Measurements from ENCODE around the gene SLC9C1. TPM values are rescaled to one million over a fixed set of nuclear protein-coding genes. Genes with fewer than 3 reads are reported as not detected.

The SLC9C1 gene
- total RNA-seq, 1 experiment from 2014 or later = not detected

GRCh38 chr3:112338727-112339056, 44.7 kb upstream of the SLC9C1 start:
- peaks cover under 1% of the 10 kb centered on the region for H3K9me3 Mint-ChIP-seq (ENCODE audit: low read depth, unreplicated experiment)
- H3K4me1 Mint-ChIP-seq (ENCODE audit: low read depth, unreplicated experiment) = no peaks in the 10 kb centered on the region

DNA sequence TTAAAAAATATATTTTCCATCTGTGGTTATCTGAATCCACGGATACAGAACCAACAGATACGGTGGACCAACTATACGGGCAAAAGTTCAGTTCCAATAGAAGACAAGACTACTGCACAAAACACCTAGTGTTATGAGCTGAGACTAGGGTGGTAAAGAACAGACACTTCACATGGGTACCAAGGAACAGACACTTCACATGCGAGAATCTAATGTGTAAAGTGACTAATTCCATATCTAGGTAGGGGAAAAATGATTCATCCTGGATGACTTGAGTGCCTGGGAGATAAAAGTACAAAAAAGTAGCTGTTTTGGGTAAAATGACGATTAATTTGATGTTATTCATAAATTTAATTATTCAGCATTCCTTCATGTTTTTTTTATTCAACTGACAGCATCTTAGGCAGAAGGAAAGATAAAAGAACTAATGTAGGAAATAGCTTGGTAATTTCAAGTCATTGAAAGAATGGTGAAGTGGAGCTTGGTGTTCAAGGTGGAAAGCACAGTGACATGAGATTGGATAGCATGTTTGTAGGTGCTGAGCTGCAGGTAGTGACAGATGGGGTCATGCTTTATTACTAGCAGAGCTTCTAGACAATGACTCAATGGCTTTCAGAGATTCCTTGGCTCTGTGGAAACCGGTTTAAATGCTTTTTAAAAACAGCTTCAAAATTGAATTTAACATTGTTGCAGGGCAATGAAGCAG, 44.2 kb upstream of the SLC9C1 start:
- peaks cover 14% of the 10 kb centered on the region for H3K27me3 Mint-ChIP-seq (ENCODE audit: unreplicated experiment)

More at GRCh38 chr3:112338727-112339056, 44.7 kb upstream of the SLC9C1 start:
- no peak overlapping the region for H3K4me3 Mint-ChIP-seq (ENCODE audit: low read depth, unreplicated experiment)
- H3K27ac Mint-ChIP-seq (ENCODE audit: unreplicated experiment) = no peak overlapping the region
- no TSS peak for BruUV-seq (replicated peaks)
- H3K36me3 Mint-ChIP-seq (ENCODE audit: insufficient read depth, unreplicated experiment) = no peaks in the 10 kb centered on the region
- peaks cover 14% of the 10 kb centered on the region for H3K27me3 Mint-ChIP-seq (ENCODE audit: unreplicated experiment)
- no peak for DNase-seq
- TF ChIP-seq, protein P1, sequence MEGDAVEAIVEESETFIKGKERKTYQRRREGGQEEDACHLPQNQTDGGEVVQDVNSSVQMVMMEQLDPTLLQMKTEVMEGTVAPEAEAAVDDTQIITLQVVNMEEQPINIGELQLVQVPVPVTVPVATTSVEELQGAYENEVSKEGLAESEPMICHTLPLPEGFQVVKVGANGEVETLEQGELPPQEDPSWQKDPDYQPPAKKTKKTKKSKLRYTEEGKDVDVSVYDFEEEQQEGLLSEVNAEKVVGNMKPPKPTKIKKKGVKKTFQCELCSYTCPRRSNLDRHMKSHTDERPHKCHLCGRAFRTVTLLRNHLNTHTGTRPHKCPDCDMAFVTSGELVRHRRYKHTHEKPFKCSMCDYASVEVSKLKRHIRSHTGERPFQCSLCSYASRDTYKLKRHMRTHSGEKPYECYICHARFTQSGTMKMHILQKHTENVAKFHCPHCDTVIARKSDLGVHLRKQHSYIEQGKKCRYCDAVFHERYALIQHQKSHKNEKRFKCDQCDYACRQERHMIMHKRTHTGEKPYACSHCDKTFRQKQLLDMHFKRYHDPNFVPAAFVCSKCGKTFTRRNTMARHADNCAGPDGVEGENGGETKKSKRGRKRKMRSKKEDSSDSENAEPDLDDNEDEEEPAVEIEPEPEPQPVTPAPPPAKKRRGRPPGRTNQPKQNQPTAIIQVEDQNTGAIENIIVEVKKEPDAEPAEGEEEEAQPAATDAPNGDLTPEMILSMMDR (IDR thresholded peaks at IDR 0.05; ENCODE audit: unreplicated experiment) = no peak
- CTCF ChIA-PET = no interaction called here
- intact Hi-C loops (cut with micrococcal nuclease; ENCODE audit: unreplicated experiment) = no loop called here

GRCh38 chr3:112335434-112335781, 41.4 kb upstream of the SLC9C1 start:
- DNase-seq = no peak
- H3K27ac Mint-ChIP-seq (ENCODE audit: unreplicated experiment) = no peak overlapping the region
- H3K27me3 Mint-ChIP-seq (ENCODE audit: unreplicated experiment) = peaks cover 14% of the 10 kb centered on the region
- H3K4me3 Mint-ChIP-seq (ENCODE audit: low read depth, unreplicated experiment) = no peak overlapping the region
- H3K36me3 Mint-ChIP-seq (ENCODE audit: insufficient read depth, unreplicated experiment) = no peaks in the 10 kb centered on the region
- no TSS peak for BruUV-seq (replicated peaks)
- H3K4me1 Mint-ChIP-seq (ENCODE audit: low read depth, unreplicated experiment) = no peaks in the 10 kb centered on the region
- TF ChIP-seq, protein P1 (IDR thresholded peaks at IDR 0.05; ENCODE audit: unreplicated experiment) = no peak
- CTCF ChIA-PET = no interaction called here
- intact Hi-C loops (cut with micrococcal nuclease; ENCODE audit: unreplicated experiment) = no loop called here
- no peaks in the 10 kb centered on the region for H3K9me3 Mint-ChIP-seq (ENCODE audit: low read depth, unreplicated experiment)

More for the DNA sequence above, 44.2 kb upstream of the SLC9C1 start:
- no TSS peak for BruUV-seq (replicated peaks)
- no peaks in the 10 kb centered on the region for H3K4me1 Mint-ChIP-seq (ENCODE audit: low read depth, unreplicated experiment)
- no peaks in the 10 kb centered on the region for H3K9me3 Mint-ChIP-seq (ENCODE audit: low read depth, unreplicated experiment)
- H3K4me3 Mint-ChIP-seq (ENCODE audit: low read depth, unreplicated experiment) = no peak overlapping the region
- CTCF ChIA-PET = no interaction called here
- H3K27ac Mint-ChIP-seq (ENCODE audit: unreplicated experiment) = no peak overlapping the region
- no peak for DNase-seq
- H3K36me3 Mint-ChIP-seq (ENCODE audit: insufficient read depth, unreplicated experiment) = no peaks in the 10 kb centered on the region
- intact Hi-C loops (cut with micrococcal nuclease; ENCODE audit: unreplicated experiment) = no loop called here
- TF ChIP-seq, protein P1 (IDR thresholded peaks at IDR 0.05; ENCODE audit: unreplicated experiment) = no peak

DNA sequence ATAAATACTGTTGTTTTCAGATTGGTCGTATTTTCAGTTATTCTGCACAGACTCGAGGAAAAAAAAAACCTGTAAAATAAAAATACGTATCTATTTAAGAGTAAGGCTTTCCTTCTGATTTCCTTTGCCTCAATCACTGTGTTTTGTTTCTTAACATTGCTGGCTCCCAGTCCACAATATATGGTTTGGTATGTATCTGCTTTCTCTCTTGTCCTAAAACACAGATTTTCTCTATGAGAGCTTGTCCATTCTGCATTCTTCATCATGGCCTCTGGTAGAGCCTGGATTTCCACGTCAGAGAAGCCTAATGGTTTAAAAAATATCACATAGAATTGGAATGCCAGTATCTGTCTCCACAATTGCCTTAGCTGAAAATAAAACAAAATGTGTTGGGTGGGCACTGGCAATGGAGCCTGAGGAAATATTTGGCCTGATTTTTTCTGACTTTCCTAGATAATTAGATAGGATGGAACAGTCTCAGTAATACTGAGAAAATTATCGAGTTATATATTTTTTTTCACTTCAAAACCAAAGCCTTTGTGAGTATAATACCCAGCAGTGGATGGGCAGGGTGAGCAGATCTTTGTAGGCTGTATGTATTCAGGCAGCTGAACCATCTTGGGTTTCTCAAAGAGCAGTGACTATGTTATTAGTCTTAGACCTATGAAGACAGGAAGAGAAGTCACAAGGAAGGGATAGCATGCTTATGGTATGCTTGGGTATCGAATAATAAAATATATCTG, 40.8 kb upstream of the SLC9C1 start:
- BruUV-seq (replicated peaks) = no TSS peak
- H3K36me3 Mint-ChIP-seq (ENCODE audit: insufficient read depth, unreplicated experiment) = no peaks in the 10 kb centered on the region
- H3K4me3 Mint-ChIP-seq (ENCODE audit: low read depth, unreplicated experiment) = no peak overlapping the region
- CTCF ChIA-PET = interaction anchor here (0.5 kb wide), 1 partner anchor 852 kb away, joined by 4 read pairs; no protein-coding TSS in a partner anchor
- H3K27me3 Mint-ChIP-seq (ENCODE audit: unreplicated experiment) = peaks cover 14% of the 10 kb centered on the region
- TF ChIP-seq, protein P1 (IDR thresholded peaks at IDR 0.05; ENCODE audit: unreplicated experiment) = no peak
- H3K4me1 Mint-ChIP-seq (ENCODE audit: low read depth, unreplicated experiment) = no peaks in the 10 kb centered on the region
- no peaks in the 10 kb centered on the region for H3K9me3 Mint-ChIP-seq (ENCODE audit: low read depth, unreplicated experiment)
- no peak overlapping the region for H3K27ac Mint-ChIP-seq (ENCODE audit: unreplicated experiment)
- intact Hi-C loops (cut with micrococcal nuclease; ENCODE audit: unreplicated experiment) = no loop called here
- DNase-seq = no peak

All from Calu3 (cell line).